Measurements from ENCODE around the gene TIMM29. TPM values are rescaled to one million over a fixed set of nuclear protein-coding genes. Genes with fewer than 3 reads are reported as not detected.

Gene TIMM29
- total and polyA plus RNA-seq, 2 donors (not counting 1 experiment from before 2014, with no cell fraction given), result 8.4 to 24.2 TPM

DNA sequence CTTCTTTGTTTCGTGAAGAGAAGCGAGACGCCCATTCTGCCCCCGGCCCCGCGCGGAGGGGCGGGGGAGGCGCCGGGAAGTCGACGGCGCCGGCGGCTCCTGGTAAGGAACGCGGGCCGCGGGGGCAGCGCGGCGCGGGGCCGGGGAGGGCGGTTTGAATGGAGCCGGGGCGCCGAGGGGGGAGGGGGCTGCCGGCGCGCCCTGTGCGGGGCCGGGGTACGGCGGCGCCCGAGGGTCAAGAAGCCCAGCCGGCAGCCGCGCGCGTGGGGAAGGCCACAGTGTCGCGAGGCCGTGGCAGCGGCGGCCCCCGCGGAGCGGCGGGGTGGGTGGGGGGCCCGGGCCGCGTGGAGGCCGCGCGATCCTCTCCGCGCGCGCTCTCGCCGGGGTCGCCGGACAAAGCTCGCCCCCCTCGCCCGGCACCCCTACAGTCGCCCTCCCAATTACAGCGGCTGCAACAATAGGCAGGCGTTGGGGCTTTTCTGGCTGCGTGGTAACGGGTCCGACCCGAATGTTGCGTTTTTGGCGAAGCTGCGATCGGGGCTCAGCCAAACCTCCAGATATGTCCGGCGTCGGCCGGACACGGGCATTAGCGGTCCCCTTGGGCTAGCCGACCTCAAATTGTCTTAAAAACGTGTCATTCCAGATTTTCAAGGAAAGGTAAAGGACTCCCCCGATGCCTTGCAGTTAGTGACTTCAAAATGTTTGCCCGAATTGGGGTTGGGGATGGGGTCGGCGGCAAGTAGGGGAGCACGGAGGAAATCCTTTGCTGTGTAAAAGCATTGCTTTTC lies 32.7 kb downstream of the TIMM29 start:
- no peaks in the 10 kb centered on the region for H3K9me3 ChIP-seq (ENCODE audit: control extremely low read depth in 1 of 3, control insufficient read depth in 2 of 3, insufficient read depth in 1 of 3, low read length in 2 of 3)
- Mint-ChIP-seq H3K4me1 (peaks cover 43% of the 10 kb centered on the region), H3K27me3 (no peaks in the 10 kb centered on the region), H3K9me3 (ENCODE audit: insufficient read depth) (no peaks in the 10 kb centered on the region), H3K27ac (peak overlapping the region; percentile 94), H3K4me3 (peak overlapping the region; percentile 93)
- H3K4me2 ChIP-seq (replicated peaks; ENCODE audit: low read depth, low read length, poor library complexity, severe bottlenecking), result peak overlapping the region; percentile 95
- peak overlapping the region in 1 of 2 donors; percentile 71 for H3K27ac ChIP-seq (ENCODE audit: low read length in 2 of 2)
- ChIA-PET POLR2A (interaction anchor here (0.5 to 0.6 kb wide), 2 partner anchors 19 to 65 kb away, joined by 3 to 4 read pairs; no protein-coding TSS in a partner anchor), CTCF (interaction anchor here (0.6 to 1.1 kb wide), 3 partner anchors 24 to 317 kb away, joined by 3 to 5 read pairs (median 5); no protein-coding TSS in a partner anchor)
- no peaks in the 10 kb centered on the region for H3K36me3 ChIP-seq (replicated peaks in 1 of 2; ENCODE audit: control extremely low read depth in 1 of 2, control insufficient read depth in 1 of 2, extremely low read depth in 1 of 2, insufficient read depth in 2 of 2, low read length in 1 of 2)
- H3K27me3 ChIP-seq (replicated peaks in 1 of 4; ENCODE audit: control extremely low read depth in 1 of 4, control insufficient read depth in 3 of 4, insufficient read depth in 4 of 4, low read length in 3 of 4), result no peaks in the 10 kb centered on the region
- ATAC-seq (ENCODE audit: low read depth) (peak; percentile 42), DNase-seq (no peak)
- intact Hi-C loops (cut with micrococcal nuclease), result loop anchor here (2.0 to 5.0 kb wide), 3 partner anchors 18 to 244 kb away; no protein-coding TSS in a partner anchor
- H3K4me1 ChIP-seq (ENCODE audit: control insufficient read depth in 2 of 2, insufficient read depth in 2 of 2, low read length in 2 of 2), result peaks cover 22 to 39% of the 10 kb centered on the region in 2 donors
- H3K4me3 ChIP-seq (ENCODE audit: control extremely low read depth in 1 of 5, extremely low read depth in 1 of 5, insufficient read depth in 1 of 5, low read depth in 2 of 5, low read length in 4 of 5), result peak overlapping the region; percentile 50 to 90 (median 80)
- H3K79me2 ChIP-seq (ENCODE audit: control insufficient read depth, insufficient read depth, low read length), result peaks cover 57% of the 10 kb centered on the region
- peak overlapping the region; percentile 88 for H3K9ac ChIP-seq (ENCODE audit: low read length)
- peaks cover 21% of the 10 kb centered on the region for H4K20me1 ChIP-seq (ENCODE audit: control insufficient read depth, insufficient read depth, low read length, poor library complexity, severe bottlenecking)
- TF ChIP-seq CTCF (IDR thresholded peaks at IDR 0.05) (no peak), EZH2 (IDR thresholded peaks at IDR 0.05; ENCODE audit: borderline replicate concordance, insufficient read depth, low read depth, low read length, poor library complexity, severe bottlenecking) (no peak)
- under 1% methylated on average over 90 of the region's 92 CpGs for WGBS (ENCODE audit: insufficient coverage)
- peak overlapping the region; percentile 82 for H2AFZ ChIP-seq (ENCODE audit: insufficient read depth, low read depth, low read length, poor library complexity, severe bottlenecking)

DNA sequence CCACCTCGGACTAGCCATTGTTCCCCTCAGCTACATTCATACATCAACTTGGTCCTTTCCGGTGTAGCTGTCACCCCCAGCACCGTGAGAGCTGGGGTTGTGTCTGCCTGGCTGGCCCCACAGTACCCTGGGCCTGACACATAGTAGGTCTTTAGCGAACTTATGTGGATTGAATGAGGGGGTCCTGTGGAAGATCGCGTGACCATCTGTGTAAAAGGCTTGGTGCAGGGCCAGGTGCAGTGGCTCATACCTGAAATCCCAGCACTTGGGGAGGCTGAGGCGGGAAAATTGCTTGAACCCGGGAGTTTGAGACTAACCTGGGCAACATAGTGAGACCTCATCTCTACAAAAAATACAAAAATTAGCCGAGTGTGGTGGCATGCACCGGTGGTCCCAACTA lies 34.3 kb downstream of the TIMM29 start:
- Histone ChIP-seq H3K4me3 (ENCODE audit: control extremely low read depth in 1 of 5, extremely low read depth in 1 of 5, insufficient read depth in 1 of 5, low read depth in 2 of 5, low read length in 4 of 5) (no peak overlapping the region), H3K9ac (ENCODE audit: low read length) (no peak overlapping the region), H3K4me2 (replicated peaks; ENCODE audit: low read depth, low read length, poor library complexity, severe bottlenecking) (no peak overlapping the region), H3K4me1 (ENCODE audit: control insufficient read depth in 2 of 2, insufficient read depth in 2 of 2, low read length in 2 of 2) (peaks cover 22 to 54% of the 10 kb centered on the region in 2 donors), H3K27me3 (replicated peaks in 1 of 4; ENCODE audit: control extremely low read depth in 1 of 4, control insufficient read depth in 3 of 4, insufficient read depth in 4 of 4, low read length in 3 of 4) (no peaks in the 10 kb centered on the region), H3K27ac (ENCODE audit: low read length in 2 of 2) (no peak overlapping the region), H3K79me2 (ENCODE audit: control insufficient read depth, insufficient read depth, low read length) (peaks cover 70% of the 10 kb centered on the region), H2AFZ (ENCODE audit: insufficient read depth, low read depth, low read length, poor library complexity, severe bottlenecking) (no peak overlapping the region), H4K20me1 (ENCODE audit: control insufficient read depth, insufficient read depth, low read length, poor library complexity, severe bottlenecking) (peaks cover 21% of the 10 kb centered on the region), H3K36me3 (replicated peaks in 1 of 2; ENCODE audit: control extremely low read depth in 1 of 2, control insufficient read depth in 1 of 2, extremely low read depth in 1 of 2, insufficient read depth in 2 of 2, low read length in 1 of 2) (no peaks in the 10 kb centered on the region), H3K9me3 (ENCODE audit: control extremely low read depth in 1 of 3, control insufficient read depth in 2 of 3, insufficient read depth in 1 of 3, low read length in 2 of 3) (no peaks in the 10 kb centered on the region)
- peak overlapping the region; percentile 41 for H3K27ac Mint-ChIP-seq
- ATAC-seq (ENCODE audit: low read depth) (no peak), DNase-seq (no peak)
- intact Hi-C loops (cut with micrococcal nuclease), result loop anchor here (5.0 kb wide), 1 partner anchor 84 kb away; no protein-coding TSS in a partner anchor
- ChIA-PET POLR2A (no interaction called here), CTCF (interaction anchor here (1.2 kb wide), 1 partner anchor 163 kb away, joined by 3 read pairs; no protein-coding TSS in a partner anchor)
- peaks cover 48% of the 10 kb centered on the region for H3K4me1 Mint-ChIP-seq
- peak overlapping the region; percentile 64 for H3K4me3 Mint-ChIP-seq
- H3K27me3 Mint-ChIP-seq, result no peaks in the 10 kb centered on the region
- no peaks in the 10 kb centered on the region for H3K9me3 Mint-ChIP-seq (ENCODE audit: insufficient read depth)
- TF ChIP-seq EZH2 (IDR thresholded peaks at IDR 0.05; ENCODE audit: borderline replicate concordance, insufficient read depth, low read depth, low read length, poor library complexity, severe bottlenecking), result no peak
- 91% methylated on average over 8 of the region's 10 CpGs for WGBS (ENCODE audit: insufficient coverage)

Data from B cell (primary cell).